Mesangial cell (primary cell): ENCODE data around the gene OR5K4. TPM values are rescaled to one million over a fixed set of nuclear protein-coding genes. Genes with fewer than 3 reads are reported as not detected.

Experiments
- total RNA-seq: library from RNA; depleted of rRNA; stranded (reverse); fragments of >200 nt; gene quantifications from 2 replicates; pipeline ENCODE4 v1.2.3, GENCODE V29; 2015

Gene OR5K4
- total RNA-seq: not detected in 2 replicates

DNA sequence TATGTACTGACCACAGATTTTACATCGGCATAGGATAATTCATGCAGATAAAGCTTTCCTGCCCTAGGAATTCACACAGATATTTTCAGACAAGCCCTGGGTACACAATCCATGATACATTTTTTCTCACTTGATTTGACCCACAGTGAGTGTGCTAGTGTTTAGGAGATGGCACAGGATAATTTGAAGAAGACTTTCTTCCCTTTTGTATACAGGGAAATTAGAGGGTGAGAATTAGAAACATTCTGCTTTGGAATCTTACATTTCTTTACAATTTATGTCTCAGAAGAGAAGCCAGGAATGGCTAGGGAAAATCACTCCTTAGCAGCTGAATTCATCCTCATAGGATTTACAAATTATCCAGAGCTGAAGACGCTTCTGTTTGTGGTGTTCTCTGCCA, at the start of gene OR5K4:
Gene OR5K4, plus strand, starts transcription at position 301 of the 400 bp plus-strand sequence. Its CDS starts 0 bp downstream, at position 301.

DNA sequence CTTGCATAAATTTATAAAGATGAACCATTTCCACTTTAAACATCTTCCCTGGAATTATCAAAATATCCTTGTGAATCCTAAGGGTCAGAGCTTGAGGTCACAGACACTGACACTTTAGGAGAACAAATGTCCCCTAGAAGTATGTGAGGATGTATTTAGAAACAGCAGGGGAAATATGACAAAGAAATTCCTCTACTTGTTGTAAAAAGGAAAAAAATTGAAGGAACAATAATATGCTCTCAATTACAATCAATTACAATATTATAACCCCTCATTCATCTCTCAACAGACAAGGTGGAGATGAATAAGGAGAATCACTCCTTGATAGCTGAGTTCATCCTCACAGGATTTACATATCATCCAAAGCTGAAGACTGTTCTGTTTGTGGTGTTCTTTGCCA, 36.7 kb downstream of the OR5K4 start, which contains the start of gene OR5K3:
Gene OR5K3, plus strand, starts transcription at position 301 of the 400 bp plus-strand sequence. Its CDS starts 0 bp downstream, at position 301.

Other genes with a start within 250 kb of the OR5K4 start
- gene OR5H1, start 223.1 kb upstream of the OR5K4 start, total RNA-seq: not detected in 2 replicates
- gene OR5H14, start 206.4 kb upstream of the OR5K4 start, total RNA-seq: not detected in 2 replicates
- gene OR5H15, start 187.2 kb upstream of the OR5K4 start, total RNA-seq: not detected in 2 replicates
- not detected in 2 replicates for gene OR5H6, start 89.6 kb upstream of the OR5K4 start, total RNA-seq
- not detected in 2 replicates for gene OR5H2, start 71.3 kb upstream of the OR5K4 start, total RNA-seq
- not detected in 2 replicates for gene OR5K3, start 36.8 kb downstream of the OR5K4 start, total RNA-seq
- gene OR5K1, start 109.3 kb downstream of the OR5K4 start, total RNA-seq: not detected in 2 replicates
- gene OR5K2, start 143.8 kb downstream of the OR5K4 start, total RNA-seq: not detected in 2 replicates
- gene CLDND1, start 169.0 kb downstream of the OR5K4 start, total RNA-seq: 49.4 and 75.1 TPM in 2 replicates
- gene GPR15, start 178.1 kb downstream of the OR5K4 start, total RNA-seq: not detected in 2 replicates
- gene CPOX, start 239.8 kb downstream of the OR5K4 start, total RNA-seq: 16.0 and 20.5 TPM in 2 replicates